ENCODE results near the gene OR10K1. TPM values are rescaled to one million over a fixed set of nuclear protein-coding genes. Genes with fewer than 3 reads are reported as not detected.

The OR10K1 gene
- total and polyA plus RNA-seq, 4 donors, result not detected

DNA sequence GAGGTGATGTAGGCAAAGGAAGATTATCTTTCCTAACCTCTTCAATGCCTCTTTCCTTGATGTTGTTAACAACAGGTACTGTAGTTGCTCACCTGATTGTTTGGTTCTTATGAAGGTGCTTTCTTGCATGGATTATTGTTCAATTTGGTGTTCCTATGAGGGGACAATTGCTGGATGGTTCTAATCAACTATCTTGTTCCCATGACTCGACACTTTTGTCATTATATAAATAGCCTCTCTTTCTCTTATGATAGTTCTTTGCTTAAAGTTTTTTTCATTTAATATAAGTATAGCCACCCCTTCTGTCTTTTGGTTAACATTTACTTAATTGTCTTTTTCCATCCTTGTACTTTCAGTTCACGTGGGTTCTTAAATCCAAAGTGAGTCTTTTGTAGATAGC, 45.9 kb downstream of the OR10K1 start:
- H3K36me3 ChIP-seq (ENCODE audit: control insufficient read depth in 4 of 4, insufficient read depth in 3 of 4, low read depth in 1 of 4, low read length in 3 of 4), result no peaks in the 10 kb centered on the region
- no peak for TF ChIP-seq RXRA (IDR thresholded peaks at IDR 0.05)
- TF ChIP-seq, protein P1, sequence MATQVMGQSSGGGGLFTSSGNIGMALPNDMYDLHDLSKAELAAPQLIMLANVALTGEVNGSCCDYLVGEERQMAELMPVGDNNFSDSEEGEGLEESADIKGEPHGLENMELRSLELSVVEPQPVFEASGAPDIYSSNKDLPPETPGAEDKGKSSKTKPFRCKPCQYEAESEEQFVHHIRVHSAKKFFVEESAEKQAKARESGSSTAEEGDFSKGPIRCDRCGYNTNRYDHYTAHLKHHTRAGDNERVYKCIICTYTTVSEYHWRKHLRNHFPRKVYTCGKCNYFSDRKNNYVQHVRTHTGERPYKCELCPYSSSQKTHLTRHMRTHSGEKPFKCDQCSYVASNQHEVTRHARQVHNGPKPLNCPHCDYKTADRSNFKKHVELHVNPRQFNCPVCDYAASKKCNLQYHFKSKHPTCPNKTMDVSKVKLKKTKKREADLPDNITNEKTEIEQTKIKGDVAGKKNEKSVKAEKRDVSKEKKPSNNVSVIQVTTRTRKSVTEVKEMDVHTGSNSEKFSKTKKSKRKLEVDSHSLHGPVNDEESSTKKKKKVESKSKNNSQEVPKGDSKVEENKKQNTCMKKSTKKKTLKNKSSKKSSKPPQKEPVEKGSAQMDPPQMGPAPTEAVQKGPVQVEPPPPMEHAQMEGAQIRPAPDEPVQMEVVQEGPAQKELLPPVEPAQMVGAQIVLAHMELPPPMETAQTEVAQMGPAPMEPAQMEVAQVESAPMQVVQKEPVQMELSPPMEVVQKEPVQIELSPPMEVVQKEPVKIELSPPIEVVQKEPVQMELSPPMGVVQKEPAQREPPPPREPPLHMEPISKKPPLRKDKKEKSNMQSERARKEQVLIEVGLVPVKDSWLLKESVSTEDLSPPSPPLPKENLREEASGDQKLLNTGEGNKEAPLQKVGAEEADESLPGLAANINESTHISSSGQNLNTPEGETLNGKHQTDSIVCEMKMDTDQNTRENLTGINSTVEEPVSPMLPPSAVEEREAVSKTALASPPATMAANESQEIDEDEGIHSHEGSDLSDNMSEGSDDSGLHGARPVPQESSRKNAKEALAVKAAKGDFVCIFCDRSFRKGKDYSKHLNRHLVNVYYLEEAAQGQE (IDR thresholded peaks at IDR 0.05), result no peak
- no peak for TF ChIP-seq NR2F2 (IDR thresholded peaks at IDR 0.05)
- no peak for TF ChIP-seq TAF1 (conservative IDR thresholded peaks at IDR 0.05)
- no peak for TF ChIP-seq FOXA1 (IDR thresholded peaks at IDR 0.05)
- TF ChIP-seq SP1 (IDR thresholded peaks at IDR 0.05), result no peak
- H3K4me3 ChIP-seq (ENCODE audit: low read depth in 1 of 3, low read length in 3 of 3), result no peak overlapping the region
- no peak for DNase-seq (ENCODE audit: low spot score)
- peaks cover 0 to 5% (median 0%) of the 10 kb centered on the region in 4 donors for H3K27me3 ChIP-seq (ENCODE audit: control insufficient read depth in 4 of 4, insufficient read depth in 4 of 4, low read length in 3 of 4)
- no peak overlapping the region for H3K27ac ChIP-seq (ENCODE audit: low read depth in 1 of 2, low read length in 2 of 2)
- H3K9me3 ChIP-seq (ENCODE audit: control insufficient read depth in 4 of 4, low read length in 3 of 4), result no peaks in the 10 kb centered on the region
- 67% methylated on average over 2 of the region's 2 CpGs for WGBS
- H3K9ac ChIP-seq (ENCODE audit: low read depth in 1 of 2, low read length in 2 of 2), result no peak overlapping the region
- no peaks in the 10 kb centered on the region for H3K4me1 ChIP-seq (ENCODE audit: control insufficient read depth in 4 of 4, insufficient read depth in 4 of 4, low read length in 3 of 4)

DNA sequence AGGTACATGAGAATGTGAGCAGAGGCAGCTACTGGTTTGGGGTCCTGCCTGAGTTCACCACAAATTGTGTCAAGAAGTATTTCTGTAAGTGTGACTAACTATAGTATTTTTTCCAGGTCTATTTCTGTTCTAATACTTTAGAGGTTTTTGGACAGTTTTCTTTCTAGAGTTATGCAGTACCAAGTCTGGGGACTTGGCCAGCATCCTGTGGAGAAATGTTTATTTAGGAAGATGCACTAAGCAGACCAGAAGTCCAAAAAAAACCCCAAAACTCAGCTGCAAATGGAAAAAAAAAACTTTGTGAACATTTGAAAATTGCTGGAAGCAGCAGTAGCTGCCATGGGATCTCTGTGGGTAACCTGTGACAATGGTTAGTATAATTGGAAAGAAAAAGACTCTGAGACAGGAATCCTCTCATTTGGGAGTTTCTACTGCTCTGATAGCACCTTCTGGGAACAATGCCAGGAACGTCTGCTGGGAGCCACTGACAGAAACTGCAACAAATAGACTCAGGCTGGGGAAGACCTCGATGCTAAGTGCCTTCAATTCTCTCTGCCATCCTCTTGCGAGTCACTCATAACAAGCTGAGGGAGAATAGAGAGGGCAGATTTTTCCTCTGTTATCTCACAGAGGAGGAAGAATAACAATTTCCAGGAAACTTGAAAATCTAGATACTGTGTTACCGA, 48.0 kb downstream of the OR10K1 start:
- H3K36me3 ChIP-seq (ENCODE audit: control insufficient read depth in 4 of 4, insufficient read depth in 3 of 4, low read depth in 1 of 4, low read length in 3 of 4), result no peaks in the 10 kb centered on the region
- DNase-seq (ENCODE audit: low spot score), result no peak
- H3K27ac ChIP-seq (ENCODE audit: low read depth in 1 of 2, low read length in 2 of 2), result no peak overlapping the region
- TF ChIP-seq GABPA (IDR thresholded peaks at IDR 0.05 in 1 of 2, conservative IDR thresholded peaks at IDR 0.05 in 1 of 2), result no peak
- TF ChIP-seq FOXA2 (IDR thresholded peaks at IDR 0.05), result no peak
- TF ChIP-seq, protein P2, sequence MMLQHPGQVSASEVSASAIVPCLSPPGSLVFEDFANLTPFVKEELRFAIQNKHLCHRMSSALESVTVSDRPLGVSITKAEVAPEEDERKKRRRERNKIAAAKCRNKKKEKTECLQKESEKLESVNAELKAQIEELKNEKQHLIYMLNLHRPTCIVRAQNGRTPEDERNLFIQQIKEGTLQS (IDR thresholded peaks at IDR 0.05), result no peak
- TF ChIP-seq NR2F2 (IDR thresholded peaks at IDR 0.05), result no peak
- no peak for TF ChIP-seq JUND (IDR thresholded peaks at IDR 0.05)
- TF ChIP-seq RAD21 (IDR thresholded peaks at IDR 0.05), result no peak
- TF ChIP-seq YY1 (IDR thresholded peaks at IDR 0.05), result no peak
- TF ChIP-seq FOXA1 (IDR thresholded peaks at IDR 0.05), result no peak
- TF ChIP-seq TAF1 (conservative IDR thresholded peaks at IDR 0.05), result no peak
- H3K9ac ChIP-seq (ENCODE audit: low read depth in 1 of 2, low read length in 2 of 2), result no peak overlapping the region
- WGBS, result 31% methylated on average over 4 of the region's 4 CpGs
- no peaks in the 10 kb centered on the region for H3K9me3 ChIP-seq (ENCODE audit: control insufficient read depth in 4 of 4, low read length in 3 of 4)
- H3K4me1 ChIP-seq (ENCODE audit: control insufficient read depth in 4 of 4, insufficient read depth in 4 of 4, low read length in 3 of 4), result no peaks in the 10 kb centered on the region
- no peak overlapping the region for H3K4me3 ChIP-seq (ENCODE audit: low read depth in 1 of 3, low read length in 3 of 3)
- peaks cover 0 to 6% (median 0%) of the 10 kb centered on the region in 4 donors for H3K27me3 ChIP-seq (ENCODE audit: control insufficient read depth in 4 of 4, insufficient read depth in 4 of 4, low read length in 3 of 4)

DNA sequence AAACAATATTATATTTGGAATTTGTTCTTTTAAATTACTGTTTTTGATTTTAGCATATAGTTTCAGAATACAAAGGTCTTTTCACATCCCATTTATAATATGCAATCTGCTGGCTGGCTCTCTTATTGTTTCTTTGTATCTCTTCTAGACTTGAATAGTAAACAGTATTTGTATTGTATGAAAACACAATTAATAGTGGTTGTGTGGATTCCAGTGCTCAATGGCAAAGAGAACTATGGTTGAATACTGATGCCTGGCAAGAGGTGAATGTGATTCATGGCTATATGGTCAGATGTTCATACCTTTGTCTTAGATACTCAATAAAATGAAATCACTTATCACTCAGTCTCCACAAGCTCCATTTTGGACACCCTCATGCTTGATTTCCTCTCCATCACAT, 55.3 kb downstream of the OR10K1 start:
- TF ChIP-seq SP1 (IDR thresholded peaks at IDR 0.05) (no peak), YY1 (IDR thresholded peaks at IDR 0.05) (no peak), NR2F2 (IDR thresholded peaks at IDR 0.05) (no peak), FOXA1 (IDR thresholded peaks at IDR 0.05) (no peak), HNF4G (IDR thresholded peaks at IDR 0.05) (no peak), EGR1 (IDR thresholded peaks at IDR 0.05; ENCODE audit: low read depth in 2 of 2) (no peak), FOXA2 (IDR thresholded peaks at IDR 0.05) (no peak), RXRA (IDR thresholded peaks at IDR 0.05) (no peak), RAD21 (IDR thresholded peaks at IDR 0.05) (no peak), GABPA (IDR thresholded peaks at IDR 0.05 in 1 of 2, conservative IDR thresholded peaks at IDR 0.05 in 1 of 2) (no peak), JUND (IDR thresholded peaks at IDR 0.05) (no peak), HNF4A (conservative IDR thresholded peaks at IDR 0.05) (no peak)
- TF ChIP-seq, protein P3, sequence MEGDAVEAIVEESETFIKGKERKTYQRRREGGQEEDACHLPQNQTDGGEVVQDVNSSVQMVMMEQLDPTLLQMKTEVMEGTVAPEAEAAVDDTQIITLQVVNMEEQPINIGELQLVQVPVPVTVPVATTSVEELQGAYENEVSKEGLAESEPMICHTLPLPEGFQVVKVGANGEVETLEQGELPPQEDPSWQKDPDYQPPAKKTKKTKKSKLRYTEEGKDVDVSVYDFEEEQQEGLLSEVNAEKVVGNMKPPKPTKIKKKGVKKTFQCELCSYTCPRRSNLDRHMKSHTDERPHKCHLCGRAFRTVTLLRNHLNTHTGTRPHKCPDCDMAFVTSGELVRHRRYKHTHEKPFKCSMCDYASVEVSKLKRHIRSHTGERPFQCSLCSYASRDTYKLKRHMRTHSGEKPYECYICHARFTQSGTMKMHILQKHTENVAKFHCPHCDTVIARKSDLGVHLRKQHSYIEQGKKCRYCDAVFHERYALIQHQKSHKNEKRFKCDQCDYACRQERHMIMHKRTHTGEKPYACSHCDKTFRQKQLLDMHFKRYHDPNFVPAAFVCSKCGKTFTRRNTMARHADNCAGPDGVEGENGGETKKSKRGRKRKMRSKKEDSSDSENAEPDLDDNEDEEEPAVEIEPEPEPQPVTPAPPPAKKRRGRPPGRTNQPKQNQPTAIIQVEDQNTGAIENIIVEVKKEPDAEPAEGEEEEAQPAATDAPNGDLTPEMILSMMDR (IDR thresholded peaks at IDR 0.05; ENCODE audit: low read depth, low read length, missing input control), result no peak
- TF ChIP-seq, protein P1 (IDR thresholded peaks at IDR 0.05), result no peak
- TF ChIP-seq, protein P2 (IDR thresholded peaks at IDR 0.05), result no peak
- H3K9me3 ChIP-seq (ENCODE audit: control insufficient read depth in 4 of 4, low read length in 3 of 4), result no peaks in the 10 kb centered on the region
- no peak for DNase-seq (ENCODE audit: low spot score)
- H3K4me1 ChIP-seq (ENCODE audit: control insufficient read depth in 4 of 4, insufficient read depth in 4 of 4, low read length in 3 of 4), result no peaks in the 10 kb centered on the region
- no peak overlapping the region for H3K9ac ChIP-seq (ENCODE audit: low read depth in 1 of 2, low read length in 2 of 2)
- peaks cover 0 to 6% (median 1%) of the 10 kb centered on the region in 4 donors for H3K27me3 ChIP-seq (ENCODE audit: control insufficient read depth in 4 of 4, insufficient read depth in 4 of 4, low read length in 3 of 4)
- H3K36me3 ChIP-seq (ENCODE audit: control insufficient read depth in 4 of 4, insufficient read depth in 3 of 4, low read depth in 1 of 4, low read length in 3 of 4), result no peaks in the 10 kb centered on the region
- H3K4me3 ChIP-seq (ENCODE audit: low read depth in 1 of 3, low read length in 3 of 3), result no peak overlapping the region
- H3K27ac ChIP-seq (ENCODE audit: low read depth in 1 of 2, low read length in 2 of 2), result no peak overlapping the region

Measured in liver (tissue), 9 donors.